TTC549 (cell line): ENCODE measurements around the gene CDKL5.
"Not testable (repeated sequence)": the region's sequence is repeated elsewhere in the genome, so short reads cannot be mapped to it uniquely, and the experiment has no call there.

Source experiments
- FAIRE-seq: peaks from 2 replicates; lab custom pipeline; 2012; peaks lifted over from hg19 to GRCh38; lab: Jason Lieb, UNC

The CDKL5 gene

DNA sequence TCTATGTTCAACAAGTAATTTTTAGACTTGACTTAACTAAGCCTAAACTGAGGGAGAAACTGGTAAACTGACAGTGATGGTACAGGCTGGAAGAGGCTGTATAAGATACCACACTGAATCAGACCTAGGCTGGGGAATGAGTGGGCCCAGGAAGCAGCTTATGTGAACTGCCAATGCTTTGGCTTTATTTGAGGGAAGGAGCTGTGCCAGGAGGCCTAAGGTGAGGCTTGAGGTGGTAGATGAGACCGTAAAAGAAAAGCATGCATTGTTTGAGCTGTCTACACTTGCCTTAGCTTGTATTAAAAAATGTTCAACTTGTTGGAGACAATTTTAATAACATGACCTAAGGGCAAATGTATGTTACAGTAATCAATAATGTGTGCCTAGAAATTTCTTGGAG, 150.3 kb downstream of the CDKL5 start:
- no peak for FAIRE-seq

GRCh38 chrX:18577400-18577799, 152.0 kb downstream of the CDKL5 start:
- FAIRE-seq, result no peak

DNA sequence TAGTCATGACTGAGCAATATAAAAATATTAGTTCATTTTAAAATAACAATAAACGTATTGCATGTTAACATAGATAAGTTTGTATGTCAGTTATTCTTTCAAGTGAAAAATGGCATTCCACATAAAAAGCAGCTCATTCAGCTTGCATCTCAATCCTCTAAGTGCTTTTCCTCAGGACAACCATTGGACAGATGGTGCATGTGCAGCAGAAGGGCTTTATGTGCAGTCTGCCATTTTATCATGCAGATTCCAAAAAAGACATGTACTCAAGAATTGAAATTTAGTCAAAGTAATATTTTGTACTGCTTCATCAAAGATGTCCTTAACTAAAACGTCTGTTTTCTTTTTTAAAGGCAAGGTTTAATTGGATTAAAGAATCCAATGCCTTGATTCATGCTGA, 153.1 kb downstream of the CDKL5 start:
- FAIRE-seq, result no peak

DNA sequence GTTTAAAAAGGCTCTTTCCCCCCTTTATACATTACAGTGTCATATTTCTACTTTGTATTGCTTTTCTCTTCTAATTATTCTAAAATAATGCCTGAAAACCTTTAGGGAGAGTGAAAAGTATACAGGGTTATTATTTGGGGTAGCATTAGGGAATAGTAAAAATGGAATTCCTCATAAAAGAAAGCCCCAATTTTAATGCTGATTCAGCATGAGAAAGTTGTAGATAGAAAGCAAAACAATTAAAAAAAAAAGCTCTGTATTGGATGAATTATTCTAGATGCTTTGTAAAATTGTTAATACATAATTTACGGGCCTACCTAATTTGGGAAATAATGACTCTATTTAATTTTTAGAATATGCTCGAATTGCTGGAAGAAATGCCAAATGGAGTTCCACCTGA, 154.1 kb downstream of the CDKL5 start:
- no peak for FAIRE-seq

DNA sequence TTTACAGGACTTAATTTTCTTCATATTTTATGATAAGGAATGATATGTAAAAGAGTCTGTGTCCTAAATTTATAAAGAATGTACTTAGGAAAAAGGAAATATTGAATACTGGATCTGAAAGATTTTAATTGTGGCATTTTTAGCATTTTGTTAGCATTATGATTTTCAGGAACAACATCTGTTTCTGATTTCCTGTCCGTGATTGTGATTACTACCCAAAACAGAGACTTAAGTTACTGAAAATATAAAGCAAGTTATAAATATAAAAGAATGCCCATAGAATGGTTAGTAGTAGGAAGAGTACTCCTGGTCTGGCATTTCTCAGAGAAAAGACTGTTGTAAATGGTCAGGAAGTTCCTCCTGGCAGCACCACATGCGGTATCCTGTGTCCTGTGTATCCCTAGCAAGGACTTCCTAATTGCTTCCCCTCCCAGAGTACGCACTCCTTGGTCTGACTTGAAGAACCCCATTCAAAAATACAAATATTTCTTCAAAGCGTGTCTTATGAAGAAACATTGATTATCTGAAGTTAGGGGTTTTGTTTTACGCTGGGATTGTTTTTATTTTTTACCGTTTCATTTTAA, 157.6 kb downstream of the CDKL5 start:
- FAIRE-seq, result no peak

DNA sequence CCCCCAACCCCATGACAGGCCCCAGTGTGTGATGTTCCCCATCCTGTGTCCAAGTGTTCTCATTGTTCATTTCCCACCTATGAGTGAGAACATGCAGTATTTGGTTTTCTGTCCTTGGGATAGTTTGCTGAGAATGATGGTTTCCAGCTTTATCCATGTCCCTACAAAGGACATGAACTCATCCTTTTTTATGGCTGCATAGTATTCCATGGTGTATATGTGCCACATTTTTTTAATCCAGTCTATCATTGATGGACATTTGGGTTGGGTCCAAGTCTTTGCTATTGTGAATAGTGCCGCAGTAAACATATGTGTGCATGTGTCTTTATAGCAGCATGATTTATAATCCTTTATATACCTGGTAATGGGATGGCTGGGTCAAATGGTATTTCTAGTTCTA, 163.9 kb downstream of the CDKL5 start:
- not testable (repeated sequence) for FAIRE-seq

- no peak for FAIRE-seq
Measured at GRCh38 chrX:18591834-18592233, 166.4 kb downstream of the CDKL5 start.

DNA sequence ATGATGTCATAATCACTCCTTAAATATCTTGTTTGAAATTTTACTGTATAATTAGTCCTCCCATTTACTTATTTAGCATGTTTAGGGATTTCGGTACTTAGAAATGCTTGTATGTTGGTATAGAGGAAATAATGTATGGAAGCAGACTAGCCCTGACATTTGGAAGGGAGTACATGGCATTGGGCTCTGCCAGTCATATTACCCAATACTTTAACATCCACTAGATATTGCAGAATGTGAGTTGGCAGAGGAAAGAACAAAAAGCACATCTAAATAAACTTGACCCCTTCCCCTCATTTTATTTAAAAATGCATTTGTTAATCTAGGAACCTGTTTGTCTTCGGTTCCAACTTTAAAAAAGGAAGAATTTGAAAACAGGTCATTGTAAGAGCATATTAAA, 168.7 kb downstream of the CDKL5 start:
- FAIRE-seq, result no peak

DNA sequence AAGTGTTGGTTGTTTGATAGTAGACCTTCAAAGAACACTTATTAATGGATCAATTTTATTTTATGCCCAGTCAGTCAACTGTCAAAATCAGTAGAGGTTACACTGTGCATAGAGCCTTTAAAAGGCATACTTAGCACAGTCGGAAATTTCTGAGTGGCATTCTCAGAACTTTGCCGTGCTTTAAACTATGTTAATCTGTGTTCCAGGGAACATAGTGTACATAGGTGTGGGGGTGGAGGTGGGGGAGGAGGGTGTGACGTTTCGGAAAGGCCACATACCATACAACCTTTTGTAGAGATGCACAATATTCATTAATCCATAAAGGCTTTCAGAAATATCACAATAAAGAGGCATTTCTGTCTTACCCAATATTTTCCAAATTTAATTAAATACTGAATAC, 170.7 kb downstream of the CDKL5 start:
- no peak for FAIRE-seq

DNA sequence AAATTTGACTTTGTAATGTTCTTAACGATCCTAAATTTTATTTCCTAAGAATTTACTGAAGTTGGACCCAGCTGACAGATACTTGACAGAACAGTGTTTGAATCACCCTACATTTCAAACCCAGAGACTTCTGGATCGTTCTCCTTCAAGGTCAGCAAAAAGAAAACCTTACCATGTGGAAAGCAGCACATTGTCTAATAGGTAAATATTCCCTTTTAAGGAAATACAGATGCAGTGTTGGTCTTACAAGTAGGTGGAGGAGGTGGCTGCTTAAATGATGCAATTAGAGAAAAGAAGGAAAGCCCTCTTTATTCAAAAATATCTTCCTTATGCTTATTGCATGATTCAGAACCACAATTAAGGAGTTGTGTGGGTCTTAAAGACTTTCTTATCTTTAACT, 173.0 kb downstream of the CDKL5 start:
- no peak for FAIRE-seq

DNA sequence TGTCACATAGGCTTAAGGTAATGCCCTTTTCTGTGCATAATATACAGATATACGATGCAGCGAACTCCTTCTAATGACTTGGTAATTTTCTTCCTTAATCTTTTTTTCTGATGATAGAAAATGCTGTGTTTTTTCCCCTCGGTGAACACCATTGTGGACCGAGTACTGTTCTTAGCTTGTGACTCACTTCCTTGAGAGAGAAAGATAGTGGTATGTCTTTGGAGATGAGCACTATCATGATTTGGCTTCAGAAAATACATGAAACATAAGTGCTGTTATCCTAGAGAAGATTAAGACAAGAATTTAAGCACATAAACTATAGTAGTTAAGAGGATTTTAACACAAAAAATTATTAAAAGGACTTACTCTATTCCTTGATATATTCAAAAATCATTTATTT, 182.6 kb downstream of the CDKL5 start:
- no peak for FAIRE-seq

DNA sequence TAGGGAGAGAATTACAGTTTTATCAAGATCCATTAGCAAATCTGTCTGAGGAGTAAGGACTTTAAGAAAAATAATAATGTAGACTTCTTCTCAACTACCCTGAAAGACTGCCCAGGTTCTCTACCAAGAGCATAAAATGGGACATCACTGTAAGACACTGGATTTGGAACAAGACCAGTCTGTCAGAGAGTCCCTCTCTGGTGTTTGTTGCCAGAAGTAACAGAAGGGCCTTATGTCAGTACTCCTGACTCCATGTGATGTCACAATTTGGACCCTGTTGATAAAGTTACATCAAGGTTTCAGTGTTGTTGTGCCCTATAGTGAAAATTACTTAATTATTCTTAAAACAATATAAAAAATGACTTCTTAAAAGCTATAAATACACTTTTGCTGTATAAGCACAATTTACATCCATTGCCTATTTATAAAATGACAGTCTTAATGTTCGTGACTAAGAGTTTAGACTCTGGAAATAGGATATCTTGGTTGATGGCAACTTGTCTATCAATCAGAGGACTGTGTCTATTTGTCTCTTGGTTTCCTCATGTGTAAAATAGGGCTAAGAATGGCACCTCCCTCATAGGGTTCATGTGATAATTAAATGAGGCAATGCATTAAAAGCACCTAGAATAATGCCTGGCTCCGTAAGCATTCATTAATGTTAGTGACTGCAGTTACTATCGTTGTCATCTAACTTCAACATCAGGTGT, 188.7 kb downstream of the CDKL5 start:
- no peak for FAIRE-seq

DNA sequence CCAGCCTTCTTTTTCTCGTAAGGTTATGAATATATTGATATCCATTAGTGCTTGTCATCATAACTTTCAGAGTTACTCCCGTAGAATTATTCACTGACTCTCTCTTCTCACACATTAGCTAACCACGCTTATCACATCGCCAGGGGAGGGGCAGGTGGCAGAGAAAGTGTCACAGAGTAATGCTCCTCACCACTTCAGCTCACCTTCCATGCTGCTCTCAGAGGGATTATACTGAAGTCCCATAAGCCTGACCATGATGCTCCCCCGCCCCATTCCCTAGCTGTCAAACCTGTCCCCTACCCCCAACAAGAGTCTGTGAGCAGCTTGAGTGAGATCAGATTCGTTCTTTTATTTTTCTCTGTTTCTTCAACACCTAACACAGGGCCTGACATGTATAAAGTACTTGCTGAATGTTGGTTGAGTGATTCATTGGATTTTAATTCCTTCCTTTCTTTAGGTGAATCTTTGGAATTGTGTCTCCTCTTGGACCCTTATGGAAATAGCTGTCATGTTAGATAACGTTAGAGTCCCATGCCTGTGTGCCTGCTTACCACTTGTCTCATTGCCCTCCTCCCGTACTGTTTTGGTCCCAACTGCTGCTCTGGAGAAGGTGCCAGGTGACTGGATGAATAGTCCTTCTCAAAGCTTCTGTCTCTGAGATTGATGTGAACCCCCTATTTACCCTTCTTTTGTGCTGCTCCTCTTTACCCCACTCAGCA, 191.4 kb downstream of the CDKL5 start:
- no peak for FAIRE-seq

GRCh38 chrX:18617407-18617750, 192.0 kb downstream of the CDKL5 start:
- FAIRE-seq, result no peak

DNA sequence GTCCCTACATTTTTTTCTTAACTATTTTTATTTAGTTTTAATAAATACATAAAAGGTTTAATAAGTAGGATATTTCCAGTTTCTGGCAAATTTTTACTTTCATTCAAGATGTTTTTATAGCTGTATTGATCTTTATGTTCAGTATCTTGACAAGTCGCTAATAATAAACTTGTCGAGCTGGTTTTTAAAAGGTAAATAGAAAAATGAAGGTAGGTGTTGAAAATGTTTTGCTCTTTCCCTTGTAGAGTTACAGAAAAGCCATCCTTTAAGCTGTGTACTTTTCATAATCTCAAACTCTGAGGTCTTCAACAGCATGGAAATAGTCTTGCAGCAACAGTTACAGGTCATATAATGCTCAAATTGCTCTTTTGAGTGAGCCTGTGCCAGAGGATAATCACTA, 193.9 kb downstream of the CDKL5 start:
- no peak for FAIRE-seq

DNA sequence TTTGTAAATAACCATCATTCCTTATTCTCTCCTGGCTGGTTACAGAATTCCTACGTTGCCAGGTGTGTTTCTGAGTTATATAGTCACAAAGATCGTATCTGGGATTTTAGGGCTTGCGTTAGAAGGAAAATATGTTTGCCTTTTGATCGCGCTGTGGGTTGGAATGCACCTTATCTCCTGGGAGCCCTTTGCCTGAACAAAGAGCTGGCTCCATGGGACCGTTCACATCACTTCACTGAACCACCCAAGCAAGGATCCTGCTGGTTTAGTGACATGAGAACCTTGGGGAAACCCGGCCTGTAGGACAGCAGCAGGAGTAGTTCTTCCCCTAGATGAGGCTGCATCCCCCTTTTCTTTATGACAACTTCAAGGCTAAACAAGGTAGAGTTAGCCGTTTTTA, 194.9 kb downstream of the CDKL5 start:
- FAIRE-seq, result no peak

GRCh38 chrX:18624599-18624998, 199.2 kb downstream of the CDKL5 start:
- no peak for FAIRE-seq

- FAIRE-seq, result no peak
Measured at GRCh38 chrX:18630934-18631333, 205.5 kb downstream of the CDKL5 start.

GRCh38 chrX:18638398-18638797, 213.0 kb downstream of the CDKL5 start:
- FAIRE-seq, result no peak

DNA sequence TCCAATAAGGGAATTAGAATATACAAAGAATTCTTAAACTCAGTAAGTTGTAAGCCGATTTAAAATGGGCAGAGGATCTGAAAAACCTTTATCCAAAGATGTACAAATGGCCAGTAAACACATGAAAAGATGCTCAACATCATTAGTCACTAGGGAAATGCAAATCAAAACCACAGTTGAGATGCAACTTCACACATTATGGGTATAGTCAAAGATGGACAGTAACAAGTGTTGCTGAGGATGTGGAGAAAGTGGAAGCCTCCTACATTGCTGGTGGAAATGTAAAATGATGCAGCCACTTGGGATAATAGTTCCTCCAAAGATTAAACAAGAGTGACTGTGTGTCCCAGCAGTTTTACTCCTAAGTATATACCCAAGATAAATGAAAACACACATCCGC, 213.9 kb downstream of the CDKL5 start:
- no peak for FAIRE-seq

- FAIRE-seq, result no peak
Measured at GRCh38 chrX:18640686-18641085, 215.3 kb downstream of the CDKL5 start.

DNA sequence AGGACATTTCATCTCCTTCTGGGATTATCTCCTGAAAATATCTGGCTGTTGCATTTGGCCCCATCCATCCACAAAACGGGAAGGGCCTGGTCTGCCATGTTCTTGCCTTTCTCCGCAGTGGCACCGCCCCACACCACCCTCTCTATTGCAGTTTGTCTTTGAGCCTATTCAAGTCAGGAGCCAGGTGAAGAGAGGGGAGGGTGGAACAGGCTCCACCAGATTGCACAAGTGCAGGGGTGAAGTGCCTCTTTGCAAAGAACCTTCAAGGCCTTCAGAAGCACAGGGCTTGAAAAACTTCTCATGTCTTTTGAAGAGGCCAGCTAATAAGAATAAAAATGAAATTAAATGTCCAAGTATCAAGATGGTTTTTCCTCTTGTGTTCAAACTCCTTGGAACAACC, 217.8 kb downstream of the CDKL5 start:
- FAIRE-seq, result no peak

GRCh38 chrX:18643853-18644252, 218.4 kb downstream of the CDKL5 start:
- FAIRE-seq, result no peak

GRCh38 chrX:18647621-18648020, 222.2 kb downstream of the CDKL5 start:
- FAIRE-seq, result no peak
